Measurements from ENCODE around the gene HERC3.

The HERC3 gene

DNA sequence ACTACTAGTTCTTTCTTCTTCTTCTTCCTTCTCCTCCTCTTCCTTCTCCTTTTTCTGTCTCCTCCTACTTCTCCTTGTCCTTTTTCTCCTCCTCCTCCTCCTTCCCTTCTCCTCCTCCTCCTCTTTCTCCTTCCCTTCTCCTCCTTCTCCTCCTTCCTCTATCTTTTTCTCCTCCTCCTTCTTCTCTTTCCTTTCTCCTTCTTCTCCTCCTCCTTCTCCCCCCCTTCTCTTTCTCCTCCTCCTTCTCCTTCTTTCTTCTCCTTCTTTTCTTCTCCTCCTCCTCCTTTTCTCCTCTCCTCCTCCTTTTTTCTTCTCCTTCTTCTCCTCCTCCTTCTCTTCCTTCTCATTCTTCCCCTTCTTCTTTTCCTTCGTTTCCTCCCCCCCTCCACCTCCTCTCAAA, 127.1 kb downstream of the HERC3 start:
- ChIA-PET POLR2A (no interaction called here), CTCF (interaction anchor here (1.0 kb wide), 1 partner anchor 8 kb away, joined by 4 read pairs; no protein-coding TSS in a partner anchor)
- no peak overlapping the region for H3K4me3 ChIP-seq (ENCODE audit: low read depth, low read length)
- TF ChIP-seq, protein P1, sequence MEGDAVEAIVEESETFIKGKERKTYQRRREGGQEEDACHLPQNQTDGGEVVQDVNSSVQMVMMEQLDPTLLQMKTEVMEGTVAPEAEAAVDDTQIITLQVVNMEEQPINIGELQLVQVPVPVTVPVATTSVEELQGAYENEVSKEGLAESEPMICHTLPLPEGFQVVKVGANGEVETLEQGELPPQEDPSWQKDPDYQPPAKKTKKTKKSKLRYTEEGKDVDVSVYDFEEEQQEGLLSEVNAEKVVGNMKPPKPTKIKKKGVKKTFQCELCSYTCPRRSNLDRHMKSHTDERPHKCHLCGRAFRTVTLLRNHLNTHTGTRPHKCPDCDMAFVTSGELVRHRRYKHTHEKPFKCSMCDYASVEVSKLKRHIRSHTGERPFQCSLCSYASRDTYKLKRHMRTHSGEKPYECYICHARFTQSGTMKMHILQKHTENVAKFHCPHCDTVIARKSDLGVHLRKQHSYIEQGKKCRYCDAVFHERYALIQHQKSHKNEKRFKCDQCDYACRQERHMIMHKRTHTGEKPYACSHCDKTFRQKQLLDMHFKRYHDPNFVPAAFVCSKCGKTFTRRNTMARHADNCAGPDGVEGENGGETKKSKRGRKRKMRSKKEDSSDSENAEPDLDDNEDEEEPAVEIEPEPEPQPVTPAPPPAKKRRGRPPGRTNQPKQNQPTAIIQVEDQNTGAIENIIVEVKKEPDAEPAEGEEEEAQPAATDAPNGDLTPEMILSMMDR (IDR thresholded peaks at IDR 0.05; ENCODE audit: insufficient read depth, low read length, missing control alignments): no peak
- no peak for DNase-seq (ENCODE audit: low read depth, low spot score)

DNA sequence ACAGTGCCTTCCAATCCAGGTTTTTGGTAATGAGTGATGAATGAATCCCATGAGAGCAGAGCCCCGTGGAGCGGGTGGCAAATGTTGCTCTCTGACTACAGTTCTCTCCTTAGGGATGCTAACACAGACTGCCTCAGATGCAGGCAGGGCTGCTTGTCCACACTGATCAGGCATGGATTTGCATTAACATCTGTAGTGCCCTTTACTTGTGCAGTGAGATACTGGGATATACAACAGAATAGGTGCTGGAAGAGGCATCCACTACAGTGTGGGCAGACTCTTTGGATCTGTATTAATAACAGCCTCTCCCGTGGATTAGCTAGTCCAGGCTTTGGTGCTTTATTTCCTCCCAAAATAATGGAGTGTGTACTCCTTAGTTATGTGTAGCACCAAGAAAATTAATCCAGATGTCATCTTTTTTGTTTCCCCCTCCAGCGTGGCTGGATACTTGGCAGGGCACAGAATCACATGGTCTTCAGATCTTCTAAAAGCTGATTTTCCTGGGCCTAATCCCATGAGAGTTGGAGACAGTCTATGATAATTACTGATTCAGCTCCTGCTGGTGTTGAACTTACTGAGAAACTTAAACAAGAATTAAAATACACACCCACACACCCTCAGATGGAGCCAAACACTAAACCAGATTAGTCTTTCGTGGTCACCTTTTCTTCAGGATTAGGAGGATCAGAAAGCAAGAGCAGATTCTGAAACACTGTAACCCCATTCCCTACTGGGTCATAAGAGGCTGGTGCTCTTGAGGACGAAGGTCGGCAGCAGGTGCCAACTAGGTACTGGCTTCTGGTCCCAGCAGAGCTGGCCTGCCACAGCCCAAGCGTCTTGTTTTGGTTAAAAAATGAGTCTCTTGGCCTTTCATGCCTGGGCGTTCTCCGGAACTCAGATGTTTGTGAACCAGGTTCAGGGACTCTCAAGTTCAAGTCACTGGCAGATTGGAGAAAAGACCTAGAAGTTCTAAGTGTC, 128.5 kb downstream of the HERC3 start:
- DNase-seq (ENCODE audit: low read depth, low spot score): no peak
- CTCF ChIA-PET: interaction anchor here (1.0 kb wide), 1 partner anchor 10 kb away, joined by 4 read pairs; no protein-coding TSS in a partner anchor
- TF ChIP-seq, protein P1 (IDR thresholded peaks at IDR 0.05; ENCODE audit: insufficient read depth, low read length, missing control alignments): no peak

DNA sequence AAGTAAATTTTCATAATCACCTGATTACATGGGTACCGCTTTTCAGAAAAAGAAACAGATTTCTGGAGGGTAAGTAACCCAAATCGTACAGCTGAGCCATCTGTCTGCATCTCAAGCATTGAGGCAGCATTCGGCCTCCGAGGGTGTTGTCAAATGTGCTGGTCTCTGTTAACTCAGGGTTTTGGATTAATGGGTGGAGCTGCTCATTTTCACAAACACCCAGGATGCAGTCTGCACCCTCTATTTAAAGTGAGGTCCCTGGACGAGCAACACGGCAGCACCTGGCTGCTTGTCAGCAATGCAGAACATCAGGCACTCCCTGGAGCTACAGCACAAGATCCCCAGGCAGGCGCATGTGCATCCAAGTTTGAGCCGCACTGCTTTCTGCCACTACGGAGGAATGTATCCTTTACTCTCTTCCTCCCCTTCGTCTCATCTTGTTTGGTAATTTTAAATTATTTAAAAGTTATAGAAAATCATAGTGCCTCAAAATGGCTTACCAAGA, 130.0 kb downstream of the HERC3 start:
- no peak for DNase-seq (ENCODE audit: low read depth, low spot score)
- no peak overlapping the region for H3K4me3 ChIP-seq (ENCODE audit: low read depth, low read length)
- CTCF ChIA-PET: interaction anchor here (1.0 to 1.3 kb wide), 2 partner anchors 20 to 49 kb away, joined by 4 read pairs; no protein-coding TSS in a partner anchor
- POLR2A ChIA-PET: no interaction called here
- TF ChIP-seq, protein P1 (IDR thresholded peaks at IDR 0.05; ENCODE audit: insufficient read depth, low read length, missing control alignments): no peak

More for the DNA sequence above, 128.5 kb downstream of the HERC3 start:
- POLR2A ChIA-PET: no interaction called here
- H3K4me3 ChIP-seq (ENCODE audit: low read depth, low read length): no peak overlapping the region

DNA sequence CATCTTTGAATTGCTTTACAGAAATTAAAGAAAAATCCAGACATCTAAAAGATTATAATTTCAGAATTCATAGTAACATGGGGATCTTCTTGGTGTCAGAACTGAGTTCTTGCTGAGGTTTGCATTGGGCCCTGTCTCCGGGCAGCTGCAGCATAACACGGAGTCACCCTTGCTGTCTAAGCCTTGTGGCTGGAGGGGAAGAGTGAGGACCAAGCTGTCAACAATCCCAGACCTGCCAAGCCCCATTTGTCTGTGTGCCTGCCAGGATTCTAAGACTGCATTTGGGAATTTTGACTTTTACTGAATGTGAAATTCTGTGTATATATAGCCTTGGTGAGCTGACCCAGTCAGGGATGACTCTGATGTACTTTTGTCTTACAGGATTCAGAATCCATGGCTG, 130.5 kb downstream of the HERC3 start:
- no peak for DNase-seq (ENCODE audit: low read depth, low spot score)
- H3K4me3 ChIP-seq (ENCODE audit: low read depth, low read length): no peak overlapping the region
- POLR2A ChIA-PET: no interaction called here
- CTCF ChIA-PET: interaction anchor here (1.0 to 1.3 kb wide), 2 partner anchors 20 to 49 kb away, joined by 4 read pairs; no protein-coding TSS in a partner anchor
- TF ChIP-seq, protein P1 (IDR thresholded peaks at IDR 0.05; ENCODE audit: insufficient read depth, low read length, missing control alignments): no peak

DNA sequence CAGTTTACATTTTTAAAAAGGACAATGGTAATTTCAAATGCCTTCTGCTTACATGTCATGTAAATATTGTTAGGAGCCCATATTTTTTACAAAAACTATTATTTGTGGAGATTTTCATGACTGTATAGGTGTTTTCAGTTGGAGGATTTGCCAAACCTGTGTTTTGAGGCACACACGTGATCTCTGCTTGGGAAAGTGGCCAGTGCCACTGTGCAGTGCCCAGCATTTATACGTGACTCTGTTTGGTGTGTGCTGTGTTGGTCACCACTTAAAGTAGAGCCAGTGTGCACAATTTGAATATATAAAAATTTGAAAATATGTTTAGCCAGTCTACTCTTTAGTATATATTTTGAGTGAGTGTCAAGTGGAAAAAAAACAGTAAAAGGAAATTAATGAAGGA, 132.1 kb downstream of the HERC3 start:
- POLR2A ChIA-PET: no interaction called here
- no peak for DNase-seq (ENCODE audit: low read depth, low spot score)
- H3K4me3 ChIP-seq (ENCODE audit: low read depth, low read length): no peak overlapping the region
- TF ChIP-seq, protein P1 (IDR thresholded peaks at IDR 0.05; ENCODE audit: insufficient read depth, low read length, missing control alignments): no peak
- CTCF ChIA-PET: interaction anchor here (1.0 to 1.5 kb wide), 4 partner anchors 15 to 53 kb away, joined by 4 to 5 read pairs (median 5); no protein-coding TSS in a partner anchor

DNA sequence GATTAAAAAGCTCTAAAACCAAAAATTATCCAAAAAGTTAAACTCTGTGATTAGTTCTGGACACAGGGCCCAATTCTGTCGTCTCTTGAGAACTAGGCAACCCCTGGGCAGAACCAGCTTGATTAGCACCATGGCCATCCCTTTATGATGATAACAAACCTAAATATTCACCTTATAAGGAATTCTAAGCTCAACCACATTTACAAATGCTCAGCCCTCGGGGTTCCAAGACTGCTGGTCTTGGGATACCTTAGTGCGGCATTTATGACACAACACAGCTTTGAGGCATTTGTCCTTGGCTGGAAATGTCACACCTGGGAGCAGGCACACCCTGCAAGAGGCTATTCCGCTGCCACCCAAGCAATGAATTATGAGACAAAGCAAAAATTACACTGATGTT, 132.9 kb downstream of the HERC3 start:
- CTCF ChIA-PET: interaction anchor here (0.7 to 1.5 kb wide), 6 partner anchors 16 to 67 kb away, joined by 3 to 5 read pairs (median 4); no protein-coding TSS in a partner anchor
- H3K4me3 ChIP-seq (ENCODE audit: low read depth, low read length): no peak overlapping the region
- no peak for DNase-seq (ENCODE audit: low read depth, low spot score)
- TF ChIP-seq, protein P1 (IDR thresholded peaks at IDR 0.05; ENCODE audit: insufficient read depth, low read length, missing control alignments): no peak
- POLR2A ChIA-PET: no interaction called here

Data from AG04449 (cell line).